ENCODE data around the gene TET2. TPM values are rescaled to one million over a fixed set of nuclear protein-coding genes. Genes with fewer than 3 reads are reported as not detected.

TET2 gene
- total RNA-seq, 2 donors from 2014 or later, result 34.2 to 43.1 TPM

DNA sequence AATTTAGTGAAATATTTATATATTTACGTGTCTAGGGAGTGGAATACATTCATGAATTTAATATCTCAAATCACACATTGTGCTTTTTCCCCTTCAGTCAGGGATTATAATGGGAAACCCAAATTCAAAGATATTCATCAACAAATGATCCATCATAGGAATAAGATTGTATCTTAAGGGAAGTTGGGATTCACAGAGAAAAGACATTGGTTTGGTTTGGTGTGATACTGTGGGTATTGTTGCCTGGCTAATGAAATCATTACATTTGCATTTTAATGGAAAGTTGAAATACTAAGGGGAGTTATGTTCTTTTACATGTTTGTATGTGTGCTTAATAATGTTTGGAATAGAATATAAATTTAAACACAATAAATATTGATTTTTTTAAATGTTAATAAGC lies 1.7 kb downstream of the TET2 start:
- ATAC-seq (replicated peaks in 1 of 2), result no peak
- Mint-ChIP-seq H3K27me3 (ENCODE audit: low read depth) (no peaks in the 10 kb centered on the region), H3K27ac (peak overlapping the region; percentile 94), H3K4me3 (peak overlapping the region; percentile 84 to 92), H3K4me1 (ENCODE audit: low read depth) (peaks cover 48% of the 10 kb centered on the region), H3K36me3 (ENCODE audit: insufficient read depth in 2 of 2) (peaks cover 10 to 11% of the 10 kb centered on the region in 2 donors), H3K9me3 (no peaks in the 10 kb centered on the region)
- no peak for DNase-seq

DNA sequence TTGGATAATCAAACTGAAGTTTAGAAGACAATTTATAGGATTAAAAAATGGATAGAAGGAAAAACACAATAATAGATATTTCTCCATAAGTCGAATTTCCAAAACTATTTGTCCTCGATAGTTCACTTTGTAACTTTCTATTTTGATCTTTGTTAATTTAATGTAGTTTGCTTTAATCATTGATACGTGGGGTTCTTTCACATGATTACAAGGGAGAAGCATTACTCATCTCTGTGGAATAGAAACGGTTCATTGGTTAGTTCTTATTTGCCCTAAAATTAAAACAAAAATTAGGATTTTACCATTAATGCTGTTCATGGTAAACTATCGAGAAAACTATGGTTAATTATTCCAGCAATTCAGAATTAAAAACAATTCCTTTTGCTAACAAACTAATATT lies 2.1 kb downstream of the TET2 start:
- H3K9me3 Mint-ChIP-seq, result no peaks in the 10 kb centered on the region
- H3K4me1 Mint-ChIP-seq (ENCODE audit: low read depth), result peaks cover 51% of the 10 kb centered on the region
- DNase-seq, result no peak
- ATAC-seq (replicated peaks in 1 of 2), result no peak
- H3K36me3 Mint-ChIP-seq (ENCODE audit: insufficient read depth in 2 of 2), result peaks cover 10 to 11% of the 10 kb centered on the region in 2 donors
- H3K27me3 Mint-ChIP-seq (ENCODE audit: low read depth), result no peaks in the 10 kb centered on the region
- peak overlapping the region; percentile 84 to 92 for H3K4me3 Mint-ChIP-seq
- H3K27ac Mint-ChIP-seq, result peak overlapping the region; percentile 81

DNA sequence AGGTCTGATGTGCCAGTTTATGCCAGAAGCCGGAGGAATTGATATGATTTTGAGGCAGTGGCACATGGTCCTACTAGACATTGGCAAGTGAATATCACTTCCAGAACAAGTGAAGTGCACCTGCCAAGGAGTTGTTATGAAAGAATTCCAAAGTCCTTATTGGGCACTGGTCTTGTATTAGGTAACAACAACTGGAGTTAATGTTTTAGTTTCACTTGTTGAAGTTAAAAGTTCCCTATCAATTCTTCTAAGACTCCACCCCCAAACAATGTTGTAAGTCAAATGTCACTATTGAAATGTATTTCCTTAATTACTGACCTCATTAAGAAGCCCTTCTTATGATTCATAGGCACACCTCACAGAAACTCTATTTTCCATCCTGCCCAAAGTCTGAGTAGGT lies 3.1 kb downstream of the TET2 start:
- peaks cover 56% of the 10 kb centered on the region for H3K4me1 Mint-ChIP-seq (ENCODE audit: low read depth)
- DNase-seq (no peak), ATAC-seq (replicated peaks in 1 of 2) (no peak)
- peak overlapping the region; percentile 81 for H3K27ac Mint-ChIP-seq
- H3K36me3 Mint-ChIP-seq (ENCODE audit: insufficient read depth in 2 of 2), result peaks cover 11 to 12% of the 10 kb centered on the region in 2 donors
- no peaks in the 10 kb centered on the region for H3K27me3 Mint-ChIP-seq (ENCODE audit: low read depth)
- peak overlapping the region; percentile 84 to 92 for H3K4me3 Mint-ChIP-seq
- H3K9me3 Mint-ChIP-seq, result no peaks in the 10 kb centered on the region

DNA sequence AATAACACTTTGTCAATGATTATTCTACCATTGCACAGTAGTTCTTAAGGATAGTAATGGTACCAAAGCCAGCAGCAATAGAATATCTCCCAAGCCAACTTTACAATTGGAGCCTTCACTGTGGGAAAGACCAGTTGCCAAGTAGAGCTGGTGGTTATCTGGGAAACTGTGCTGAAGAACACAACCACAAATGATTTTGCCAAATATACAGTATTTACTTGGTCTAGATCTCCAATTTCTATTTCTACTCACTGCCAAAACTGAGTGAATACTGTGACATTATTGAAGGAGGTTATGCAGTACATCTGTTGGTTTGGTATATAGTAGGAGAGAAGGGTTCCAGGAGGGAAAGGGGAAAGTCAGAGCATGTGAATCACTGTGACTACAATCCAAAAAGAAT lies 3.8 kb downstream of the TET2 start:
- ATAC-seq (replicated peaks in 1 of 2) (no peak), DNase-seq (no peak)
- H3K9me3 Mint-ChIP-seq, result no peaks in the 10 kb centered on the region
- H3K27me3 Mint-ChIP-seq (ENCODE audit: low read depth), result no peaks in the 10 kb centered on the region
- peak overlapping the region; percentile 8 for H3K27ac Mint-ChIP-seq
- H3K4me1 Mint-ChIP-seq (ENCODE audit: low read depth), result peaks cover 56% of the 10 kb centered on the region
- peaks cover 12 to 14% of the 10 kb centered on the region in 2 donors for H3K36me3 Mint-ChIP-seq (ENCODE audit: insufficient read depth in 2 of 2)
- peak overlapping the region; percentile 7 to 92 for H3K4me3 Mint-ChIP-seq

DNA sequence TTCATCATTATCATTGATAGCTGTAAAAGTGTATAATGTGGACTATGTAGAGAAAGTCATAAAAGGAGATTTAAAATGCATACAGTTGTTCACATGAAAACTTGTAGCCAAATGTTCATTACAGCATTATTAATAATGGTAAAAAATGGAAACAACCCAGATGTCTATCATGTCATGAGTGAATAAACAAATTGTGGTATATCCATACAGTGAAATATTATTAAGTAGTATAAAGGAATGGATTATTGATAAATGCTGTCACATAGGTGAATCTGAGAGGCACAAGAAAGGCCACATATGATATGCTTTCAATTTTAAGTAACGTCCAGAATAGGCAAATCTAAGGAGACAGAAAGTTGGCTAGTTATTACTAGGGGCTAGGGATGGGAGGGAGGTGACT lies 7.1 kb downstream of the TET2 start:
- Mint-ChIP-seq H3K27me3 (ENCODE audit: low read depth) (no peaks in the 10 kb centered on the region), H3K9me3 (no peaks in the 10 kb centered on the region), H3K27ac (no peak overlapping the region), H3K36me3 (ENCODE audit: insufficient read depth in 2 of 2) (peaks cover 2 to 7% of the 10 kb centered on the region in 2 donors), H3K4me1 (ENCODE audit: low read depth) (peaks cover 52% of the 10 kb centered on the region), H3K4me3 (no peak overlapping the region)
- no peak for DNase-seq
- no peak for ATAC-seq (replicated peaks in 1 of 2)

DNA sequence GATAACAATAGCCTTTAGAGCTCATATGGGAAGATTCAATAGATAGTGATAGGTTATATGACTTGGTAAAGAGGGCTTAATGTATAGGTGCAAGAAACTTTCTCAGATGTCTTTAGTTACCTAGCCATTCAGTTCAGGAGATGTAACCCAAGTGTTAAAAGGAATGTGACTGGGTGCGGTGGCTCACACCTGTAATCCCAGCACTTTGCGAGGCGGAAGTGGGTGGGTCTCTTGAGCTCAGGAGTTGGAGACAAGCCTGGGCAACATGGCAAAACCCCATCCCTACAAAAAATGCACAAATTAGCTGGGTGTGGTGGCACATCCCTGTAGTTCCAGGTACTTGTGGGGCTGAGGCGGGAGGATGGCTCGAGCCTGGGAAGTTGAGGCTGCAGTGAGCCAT lies 7.9 kb downstream of the TET2 start:
- peaks cover 44% of the 10 kb centered on the region for H3K4me1 Mint-ChIP-seq (ENCODE audit: low read depth)
- ATAC-seq (replicated peaks in 1 of 2) (no peak), DNase-seq (no peak)
- H3K27ac Mint-ChIP-seq, result no peak overlapping the region
- no peaks in the 10 kb centered on the region for H3K27me3 Mint-ChIP-seq (ENCODE audit: low read depth)
- peak overlapping the region in 1 of 2 donors; percentile 5 for H3K4me3 Mint-ChIP-seq
- H3K36me3 Mint-ChIP-seq (ENCODE audit: insufficient read depth in 2 of 2), result peaks cover 2 to 7% of the 10 kb centered on the region in 2 donors
- H3K9me3 Mint-ChIP-seq, result no peaks in the 10 kb centered on the region

DNA sequence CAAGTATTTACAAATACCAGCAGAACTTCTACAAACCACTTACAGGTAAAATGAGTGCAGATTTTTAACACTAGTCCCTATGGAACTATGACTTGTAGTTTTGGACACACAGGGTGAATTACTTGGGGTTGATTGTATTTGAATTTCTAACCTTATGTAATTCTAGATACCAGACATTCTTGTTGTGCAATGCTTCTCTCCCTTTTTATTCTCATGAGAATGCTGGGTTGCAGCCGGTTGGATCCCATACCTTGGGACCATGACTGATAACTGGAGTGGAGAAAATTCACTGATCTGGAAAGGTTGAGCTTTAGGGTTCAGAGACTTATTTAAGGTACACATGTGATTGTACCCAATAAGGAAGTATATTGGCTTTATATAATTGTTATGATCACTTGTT lies 8.8 kb downstream of the TET2 start:
- H3K27me3 Mint-ChIP-seq (ENCODE audit: low read depth), result no peaks in the 10 kb centered on the region

DNA sequence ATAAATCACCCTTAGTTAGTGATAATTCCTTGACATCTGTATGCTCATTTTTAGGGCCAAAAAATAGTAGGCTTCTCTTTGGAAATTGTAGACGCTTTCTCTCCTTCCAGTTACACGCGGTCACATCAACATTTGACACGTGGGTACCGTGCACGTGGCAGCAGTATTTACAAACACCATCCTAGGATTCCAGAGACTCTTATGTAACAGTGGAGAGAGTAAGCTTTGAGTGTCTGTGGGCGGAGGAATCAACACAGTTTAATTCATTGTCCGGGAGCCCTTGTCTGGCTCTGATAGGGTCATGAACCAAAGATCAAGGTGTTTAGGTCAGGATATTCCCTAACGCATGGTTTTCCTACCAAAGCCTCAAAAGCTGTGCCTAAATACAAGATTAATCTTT lies 12.2 kb downstream of the TET2 start:
- DNase-seq (no peak), ATAC-seq (replicated peaks in 1 of 2) (no peak)
- peaks cover 2 to 4% of the 10 kb centered on the region in 2 donors for H3K36me3 Mint-ChIP-seq (ENCODE audit: insufficient read depth in 2 of 2)
- no peaks in the 10 kb centered on the region for H3K9me3 Mint-ChIP-seq
- no peak overlapping the region for H3K27ac Mint-ChIP-seq
- H3K27me3 Mint-ChIP-seq (ENCODE audit: low read depth), result no peaks in the 10 kb centered on the region
- H3K4me3 Mint-ChIP-seq, result no peak overlapping the region
- H3K4me1 Mint-ChIP-seq (ENCODE audit: low read depth), result peaks cover 51% of the 10 kb centered on the region

More for the DNA sequence above, 8.8 kb downstream of the TET2 start:
- peaks cover 2 to 7% of the 10 kb centered on the region in 2 donors for H3K36me3 Mint-ChIP-seq (ENCODE audit: insufficient read depth in 2 of 2)
- DNase-seq (no peak), ATAC-seq (replicated peaks in 1 of 2) (no peak)
- no peaks in the 10 kb centered on the region for H3K9me3 Mint-ChIP-seq
- H3K4me1 Mint-ChIP-seq (ENCODE audit: low read depth), result peaks cover 42% of the 10 kb centered on the region
- no peak overlapping the region for H3K4me3 Mint-ChIP-seq
- H3K27ac Mint-ChIP-seq, result no peak overlapping the region

DNA sequence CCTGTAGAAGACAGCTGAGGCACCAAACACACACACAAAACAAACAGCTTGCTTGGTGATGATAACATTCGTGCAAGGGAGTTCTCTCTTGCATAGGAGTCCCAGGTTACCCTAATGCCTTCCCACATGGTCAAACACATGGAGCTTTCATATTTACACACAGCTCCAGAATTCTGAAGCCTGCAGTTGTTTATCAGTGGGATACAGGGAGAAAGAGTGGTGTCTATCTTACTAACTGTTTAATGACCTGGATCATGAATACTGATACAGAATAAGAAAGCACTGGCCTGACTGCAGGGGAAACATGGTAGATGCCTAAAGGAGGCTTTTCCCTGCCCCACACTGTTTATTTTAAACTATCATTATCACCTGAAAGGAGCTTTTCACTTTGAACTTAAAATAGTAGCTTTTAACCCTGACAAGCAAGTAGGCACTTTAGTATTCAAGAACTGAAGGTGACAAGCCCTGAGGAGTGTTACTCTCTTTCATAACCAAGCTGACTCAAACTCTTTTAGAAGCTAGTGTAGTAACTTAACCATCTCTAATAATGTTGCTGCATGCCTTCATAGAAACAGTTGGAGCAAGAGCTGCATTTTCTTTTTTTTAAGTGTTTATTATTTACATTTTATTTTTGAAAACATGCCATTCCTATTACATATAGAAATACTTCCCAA lies 15.6 kb downstream of the TET2 start:
- H3K36me3 Mint-ChIP-seq (ENCODE audit: insufficient read depth in 2 of 2), result peaks cover 0 to 6% of the 10 kb centered on the region in 2 donors

DNA sequence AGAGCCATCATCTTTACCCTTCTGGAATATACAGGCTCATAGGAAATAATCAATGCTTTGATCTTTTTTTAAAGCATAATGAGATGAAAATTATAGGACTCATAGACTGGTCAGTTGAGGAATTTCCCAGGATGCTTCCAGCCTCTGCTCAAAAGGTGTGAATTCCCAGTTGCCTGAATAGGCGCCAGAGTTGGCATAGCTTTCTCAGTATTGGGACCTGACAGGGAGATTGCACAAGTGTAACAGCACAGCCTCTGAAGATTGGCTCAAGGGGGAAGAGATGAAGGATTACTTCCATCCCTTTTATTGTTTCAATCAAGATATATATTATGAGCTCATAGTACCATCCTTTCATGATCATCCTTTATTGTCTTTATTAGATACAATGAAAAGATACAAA lies 17.9 kb downstream of the TET2 start:
- Mint-ChIP-seq H3K4me3 (no peak overlapping the region), H3K4me1 (ENCODE audit: low read depth) (peaks cover 45% of the 10 kb centered on the region), H3K9me3 (no peaks in the 10 kb centered on the region), H3K27ac (no peak overlapping the region), H3K27me3 (ENCODE audit: low read depth) (no peaks in the 10 kb centered on the region), H3K36me3 (ENCODE audit: insufficient read depth in 2 of 2) (peaks cover 13 to 18% of the 10 kb centered on the region in 2 donors)
- ATAC-seq (replicated peaks in 1 of 2) (no peak), DNase-seq (no peak)

More for the DNA sequence above, 15.6 kb downstream of the TET2 start:
- Mint-ChIP-seq H3K4me3 (no peak overlapping the region), H3K27me3 (ENCODE audit: low read depth) (no peaks in the 10 kb centered on the region), H3K4me1 (ENCODE audit: low read depth) (peaks cover 47% of the 10 kb centered on the region), H3K9me3 (no peaks in the 10 kb centered on the region), H3K27ac (no peak overlapping the region)
- no peak for ATAC-seq (replicated peaks in 1 of 2)
- no peak for DNase-seq

DNA sequence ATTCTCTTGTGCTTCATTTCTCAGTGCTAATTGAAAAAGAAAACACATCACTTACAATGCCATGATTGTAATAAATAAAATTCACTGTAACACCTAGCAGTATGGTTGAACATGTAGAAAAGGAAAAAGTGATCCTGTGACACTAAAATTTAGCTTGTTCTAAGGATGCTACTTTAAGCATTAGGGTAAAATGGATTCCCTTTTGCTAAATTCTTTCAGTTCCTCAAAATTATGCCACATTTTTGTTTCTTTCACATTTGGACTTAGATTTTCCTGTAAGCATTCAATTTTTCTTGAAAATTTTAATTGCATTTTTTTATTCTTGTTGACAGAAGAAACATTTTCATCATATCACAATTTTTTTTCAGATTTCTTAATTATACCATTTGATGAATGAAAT lies 19.4 kb downstream of the TET2 start:
- no peak for DNase-seq
- Mint-ChIP-seq H3K4me3 (no peak overlapping the region), H3K27ac (no peak overlapping the region), H3K36me3 (ENCODE audit: insufficient read depth in 2 of 2) (peaks cover 15 to 22% of the 10 kb centered on the region in 2 donors), H3K27me3 (ENCODE audit: low read depth) (no peaks in the 10 kb centered on the region), H3K4me1 (ENCODE audit: low read depth) (peaks cover 45% of the 10 kb centered on the region), H3K9me3 (no peaks in the 10 kb centered on the region)
- no peak for ATAC-seq (replicated peaks in 1 of 2)

DNA sequence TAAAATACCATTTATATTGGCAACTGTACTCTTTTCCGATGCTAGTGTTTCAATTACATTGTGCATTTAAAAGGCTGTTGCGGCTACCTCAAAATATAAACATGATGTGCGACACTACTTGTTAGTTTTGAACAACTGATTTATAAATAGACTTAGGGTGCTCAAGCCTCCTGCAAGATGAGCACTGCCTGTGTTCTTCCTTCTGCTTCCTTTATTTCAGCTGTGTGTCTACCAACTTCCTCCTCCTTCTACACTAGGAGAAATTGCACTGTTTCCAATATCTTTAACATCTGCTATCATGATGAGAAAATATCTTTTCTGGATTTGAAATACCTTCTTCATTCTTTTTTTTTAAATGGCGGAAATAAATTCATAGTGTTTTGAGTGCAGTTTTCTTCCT lies 24.0 kb downstream of the TET2 start:
- Mint-ChIP-seq H3K9me3 (peaks cover 2 to 6% of the 10 kb centered on the region in 2 donors), H3K4me3 (no peak overlapping the region), H3K4me1 (ENCODE audit: low read depth) (peaks cover 22% of the 10 kb centered on the region), H3K27ac (no peak overlapping the region), H3K36me3 (ENCODE audit: insufficient read depth in 2 of 2) (peaks cover 25 to 42% of the 10 kb centered on the region in 2 donors), H3K27me3 (ENCODE audit: low read depth) (no peaks in the 10 kb centered on the region)
- ATAC-seq (replicated peaks in 1 of 2), result no peak
- no peak for DNase-seq

DNA sequence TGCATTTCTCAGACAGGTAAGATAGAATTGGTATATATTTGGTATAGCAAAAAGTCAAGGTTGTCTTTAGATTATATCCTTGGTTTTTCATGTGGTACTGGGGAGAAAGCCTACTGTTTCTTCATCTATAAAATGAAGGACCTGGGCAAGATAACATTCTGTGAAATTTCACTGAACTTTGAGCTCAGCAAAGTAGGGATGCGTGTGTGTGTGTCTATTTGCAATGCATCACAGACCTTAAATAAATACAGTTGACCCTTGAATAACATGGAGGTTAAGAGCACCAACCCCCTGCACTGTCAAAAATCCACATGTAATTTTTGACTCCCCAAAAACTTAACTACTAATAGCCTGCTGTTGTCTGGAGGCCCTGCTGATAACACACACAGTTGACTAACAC lies 25.2 kb downstream of the TET2 start:
- Mint-ChIP-seq H3K9me3 (peaks cover 2 to 6% of the 10 kb centered on the region in 2 donors), H3K36me3 (ENCODE audit: insufficient read depth in 2 of 2) (peaks cover 25 to 46% of the 10 kb centered on the region in 2 donors), H3K27ac (no peak overlapping the region), H3K4me1 (ENCODE audit: low read depth) (peaks cover 19% of the 10 kb centered on the region), H3K4me3 (no peak overlapping the region), H3K27me3 (ENCODE audit: low read depth) (no peaks in the 10 kb centered on the region)
- DNase-seq (no peak), ATAC-seq (replicated peaks in 1 of 2) (no peak)

DNA sequence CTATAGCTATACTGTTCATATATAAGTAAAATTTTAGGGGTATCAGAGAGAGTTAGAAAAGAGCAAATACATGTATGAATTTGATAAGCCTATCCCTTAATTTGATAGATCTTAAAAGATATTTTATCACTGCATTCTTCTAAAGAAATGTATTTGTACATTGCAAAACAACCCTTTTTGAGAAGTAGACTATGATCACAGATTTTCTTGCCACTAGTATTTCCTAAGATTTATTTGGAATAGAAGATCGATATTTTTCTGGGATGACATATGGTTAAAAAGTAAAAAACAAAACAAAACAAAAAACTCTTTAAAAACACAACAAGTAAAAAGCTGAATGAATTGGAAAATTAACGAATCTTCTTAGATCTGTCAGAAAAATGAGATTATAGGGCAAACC lies 27.4 kb downstream of the TET2 start:
- no peak for ATAC-seq (replicated peaks in 1 of 2)
- Mint-ChIP-seq H3K27me3 (ENCODE audit: low read depth) (no peaks in the 10 kb centered on the region), H3K9me3 (peaks cover 2 to 9% of the 10 kb centered on the region in 2 donors), H3K4me3 (no peak overlapping the region), H3K4me1 (ENCODE audit: low read depth) (peaks cover 36% of the 10 kb centered on the region), H3K36me3 (ENCODE audit: insufficient read depth in 2 of 2) (peaks cover 15 to 40% of the 10 kb centered on the region in 2 donors), H3K27ac (no peak overlapping the region)
- no peak for DNase-seq

Data from activated T-cell treated with anti-CD3 and anti-CD28 coated beads, Interleukin-2, amount 50 U/mL, for 72 hours (primary cell).